Endothelial cell of umbilical vein (primary cell): ENCODE results near the gene KCNA5. TPM values are rescaled to one million over a fixed set of nuclear protein-coding genes. Genes with fewer than 3 reads are reported as not detected.

Experiments used
- BruUV-seq: library from RNA; stranded (reverse); fragments of 400-500 nt; replicated peaks from 2 replicates; lab custom pipeline; 2021; lab: Mats Ljungman, UMichigan
- CTCF ChIA-PET: fragments of 300-600, 350-600 bp; sonication (Branson Sonifier 250); formaldehyde crosslinking; loops from one replicate; lab custom pipeline; 2021; ENCODE audit warnings: antibody characterized with exemption, inconsistent platforms; lab: Charles Lee
- POLR2A ChIA-PET: fragments of 300-600, 350-600 bp; sonication (Branson Sonifier 250); formaldehyde crosslinking; loops from one replicate; lab custom pipeline; 2021; ENCODE audit warnings: antibody characterized with exemption, inconsistent platforms; lab: Charles Lee
- DNase-seq: peaks from one replicate; pipeline ENCODE4 v3.0.0-alpha.2; 2011; ENCODE audit warnings: low read depth, low spot score
- FAIRE-seq: peaks from 2 replicates; lab custom pipeline; 2011; peaks lifted over from hg19 to GRCh38; lab: Jason Lieb, UNC
- H2AFZ ChIP-seq: 2 replicates; pipeline ENCODE4 v1.6.0; 2012; ENCODE audit warnings: low read depth, low read length, control low read depth, inconsistent platforms
- H3K27ac ChIP-seq: 2 replicates; pipeline ENCODE4 v1.5.1; 2011; ENCODE audit warnings: low read depth, mild to moderate bottlenecking, control low read depth, low read length, moderate library complexity; ENCODE audit not compliant: insufficient read depth
- H3K27me3 ChIP-seq, 2 experiments: 2 replicates each; pipeline versions ENCODE4 v1.6.0 to v1.6.1; 2011; ENCODE audit warnings: low read length in 2 of 2, mixed read lengths in 1 of 2; ENCODE audit not compliant: control insufficient read depth in 2 of 2, insufficient read depth in 2 of 2
- H3K36me3 ChIP-seq, 2 experiments: 2 replicates in 1 of 2; 3 replicates in 1 of 2; pipeline ENCODE4 v1.5.1; 2011; ENCODE audit warnings: low read length in 2 of 2, mild to moderate bottlenecking in 1 of 2, moderate library complexity in 1 of 2; ENCODE audit not compliant: control insufficient read depth in 2 of 2, insufficient read depth in 2 of 2; ENCODE audit errors: extremely low read depth in 1 of 2
- H3K4me1 ChIP-seq: 3 replicates; pipeline ENCODE4 v1.5.1; 2011; ENCODE audit warnings: mild to moderate bottlenecking, low read length; ENCODE audit not compliant: control insufficient read depth, insufficient read depth; ENCODE audit errors: extremely low read depth
- H3K4me2 ChIP-seq: 2 replicates; pipeline ENCODE4 v1.6.1; 2011; ENCODE audit warnings: low read length, control low read depth, mixed read lengths; ENCODE audit not compliant: insufficient read depth
- H3K4me3 ChIP-seq, 3 experiments: fragments of 200-600 bp in 1 of 3; sonication (generic), shearing (Covaris generic) in 1 of 3; replicated peaks in 1 of 3; 2 replicates each; pipeline ENCODE4 v1.5.1; 2011 to 2016; ENCODE audit warnings: control low read depth in 3 of 3, low read length in 3 of 3, mild to moderate bottlenecking in 2 of 3, inconsistent platforms in 1 of 3, low read depth in 1 of 3, moderate library complexity in 1 of 3; ENCODE audit not compliant: insufficient read depth in 1 of 3
- H3K79me2 ChIP-seq: 2 replicates; pipeline ENCODE4 v1.6.0; 2012; ENCODE audit warnings: low read length, inconsistent platforms; ENCODE audit not compliant: control insufficient read depth, insufficient read depth
- H3K9ac ChIP-seq: replicated peaks from 2 replicates; pipeline ENCODE3; 2011; ENCODE audit warnings: low read length, control low read depth; ENCODE audit not compliant: insufficient read depth; ENCODE audit errors: extremely low read depth
- H3K9me1 ChIP-seq: replicated peaks from 3 replicates; pipeline ENCODE4 v1.6.0; 2011; ENCODE audit warnings: mild to moderate bottlenecking, low read length; ENCODE audit not compliant: control insufficient read depth, insufficient read depth; ENCODE audit errors: extremely low read depth
- H3K9me3 ChIP-seq: replicated peaks from 2 replicates; pipeline ENCODE4 v1.5.1; 2012; ENCODE audit warnings: low read length, inconsistent platforms; ENCODE audit not compliant: control insufficient read depth, insufficient read depth
- H4K20me1 ChIP-seq: replicated peaks from 2 replicates; pipeline ENCODE3; 2011; ENCODE audit warnings: mild to moderate bottlenecking, low read length; ENCODE audit not compliant: control insufficient read depth, insufficient read depth; ENCODE audit errors: extremely low read depth
- EZH2 ChIP-seq: IDR thresholded peaks from 2 replicates; pipeline ENCODE4 v1.6.1; 2012; ENCODE audit warnings: borderline replicate concordance, low read depth, mild to moderate bottlenecking, moderate library complexity, low read length, inconsistent platforms; ENCODE audit not compliant: severe bottlenecking
- FOS ChIP-seq: IDR thresholded peaks from 2 replicates; pipeline ENCODE4 v1.6.1; 2011; ENCODE audit warnings: mild to moderate bottlenecking, low read length, moderate library complexity, borderline replicate concordance; ENCODE audit not compliant: insufficient read depth
- GATA2 ChIP-seq: IDR thresholded peaks from 2 replicates; pipeline ENCODE4 v1.7.0; 2011; ENCODE audit warnings: low read depth, mild to moderate bottlenecking, moderate library complexity, mixed read lengths, low read length; ENCODE audit not compliant: insufficient read length, insufficient read depth
- JUN ChIP-seq: IDR thresholded peaks from 2 replicates; pipeline ENCODE4 v1.6.1; 2011; ENCODE audit warnings: borderline replicate concordance, low read depth; ENCODE audit not compliant: insufficient read length, insufficient read depth
- MYC ChIP-seq: IDR thresholded peaks from one replicate; pipeline ENCODE4 v1.6.1; 2011; ENCODE audit warnings: mild to moderate bottlenecking, low read depth, low read length
- POLR2A ChIP-seq: IDR thresholded peaks from 2 replicates; pipeline ENCODE4 v1.6.1; 2012; ENCODE audit warnings: low read depth, mild to moderate bottlenecking, control low read depth, low read length
- POLR2AphosphoS5 ChIP-seq: IDR thresholded peaks from 2 replicates; pipeline ENCODE4 v1.6.1; 2012; ENCODE audit warnings: low read depth, mild to moderate bottlenecking, control low read depth, low read length, moderate library complexity; ENCODE audit not compliant: insufficient read depth
- dilution Hi-C: fragments of 300-500 bp; cut with MboI; formaldehyde crosslinking; loops from one replicate; pipeline ENCODE4 v1.15.0; 2019; ENCODE audit warnings: low sequenced_read_pairs; ENCODE audit not compliant: extremely low pct_ligation_motif_present
- intact Hi-C: fragments of 100-400 bp; cut with micrococcal nuclease; formaldehyde crosslinking; loops from one replicate; pipeline ENCODE4 v1.10.0; 2022
- polyA plus RNA-seq, 4 experiments: library from polyadenylated mRNA; depleted of rRNA in 3 of 4; stranded (reverse) in 3 of 4; unstranded in 1 of 4; fragments of >200 nt; gene quantifications; 2 replicates each; pipeline versions ENCODE4 v1.2.1 to v1.2.3, GENCODE V29; 2011 to 2012; ENCODE audit warnings: missing spikeins in 1 of 4
- total RNA-seq: library from RNA; stranded (reverse); gene quantifications from 2 replicates; pipeline ENCODE4 v1.2.3, GENCODE V29; 2021
- TF ChIP-seq, protein P1 (sequence below): IDR thresholded peaks from 2 replicates; pipeline ENCODE4 v1.6.1; 2011; ENCODE audit not compliant: insufficient read depth, insufficient read length
- TF ChIP-seq, protein P2 (sequence below), 2 donors: IDR thresholded peaks; 1 replicate in 1 of 2; 2 replicates in 1 of 2; pipeline ENCODE4 v1.5.1; 2011; ENCODE audit warnings: low read length in 2 of 2, mild to moderate bottlenecking in 2 of 2, moderate library complexity in 2 of 2, control low read depth in 1 of 2, inconsistent platforms in 1 of 2, low read depth in 1 of 2; ENCODE audit not compliant: insufficient read depth in 1 of 2; ENCODE audit errors: extremely low read depth in 1 of 2

KCNA5 gene
- total and polyA plus RNA-seq, 2 donors (not counting 3 experiments of a cell fraction or from before 2014, with no cell fraction given) = not detected

DNA sequence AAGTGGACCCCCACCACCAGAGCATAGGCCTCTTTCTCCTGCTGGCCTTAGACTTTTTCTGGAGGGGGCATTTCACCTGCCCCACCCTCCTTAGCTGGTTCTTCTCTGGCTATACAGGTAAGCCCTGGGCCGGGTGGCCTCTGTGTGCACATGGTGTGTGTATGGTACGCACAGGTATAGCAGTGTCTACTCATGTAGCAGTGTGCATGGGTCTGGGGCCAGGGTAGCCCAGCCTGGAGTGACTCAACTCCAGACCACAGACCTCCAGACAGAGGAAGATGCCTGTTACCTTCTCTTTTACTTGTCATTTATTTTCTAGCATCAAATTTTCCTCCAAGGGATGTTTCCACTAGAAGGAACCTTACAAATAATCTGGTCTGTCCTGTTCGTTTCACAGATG lies 6.9 kb downstream of the KCNA5 start:
- DNase-seq (no peak), FAIRE-seq (no peak)
- H3K9ac ChIP-seq = no peak overlapping the region
- no peaks in the 10 kb centered on the region for H3K9me1 ChIP-seq
- no peak overlapping the region for H3K27ac ChIP-seq
- intact Hi-C loops (no loop called here), dilution Hi-C loops (no loop called here)
- H4K20me1 ChIP-seq = no peaks in the 10 kb centered on the region
- no peaks in the 10 kb centered on the region for H3K36me3 ChIP-seq
- ChIA-PET CTCF (no interaction called here), POLR2A (no interaction called here)
- no peaks in the 10 kb centered on the region for H3K79me2 ChIP-seq
- H3K4me2 ChIP-seq = no peak overlapping the region
- TF ChIP-seq MYC (no peak), GATA2 (no peak), EZH2 (no peak), JUN (no peak), POLR2A (no peak), POLR2AphosphoS5 (no peak), FOS (no peak)
- TF ChIP-seq, protein P1, sequence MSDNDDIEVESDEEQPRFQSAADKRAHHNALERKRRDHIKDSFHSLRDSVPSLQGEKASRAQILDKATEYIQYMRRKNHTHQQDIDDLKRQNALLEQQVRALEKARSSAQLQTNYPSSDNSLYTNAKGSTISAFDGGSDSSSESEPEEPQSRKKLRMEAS = no peak
- TF ChIP-seq, protein P2, sequence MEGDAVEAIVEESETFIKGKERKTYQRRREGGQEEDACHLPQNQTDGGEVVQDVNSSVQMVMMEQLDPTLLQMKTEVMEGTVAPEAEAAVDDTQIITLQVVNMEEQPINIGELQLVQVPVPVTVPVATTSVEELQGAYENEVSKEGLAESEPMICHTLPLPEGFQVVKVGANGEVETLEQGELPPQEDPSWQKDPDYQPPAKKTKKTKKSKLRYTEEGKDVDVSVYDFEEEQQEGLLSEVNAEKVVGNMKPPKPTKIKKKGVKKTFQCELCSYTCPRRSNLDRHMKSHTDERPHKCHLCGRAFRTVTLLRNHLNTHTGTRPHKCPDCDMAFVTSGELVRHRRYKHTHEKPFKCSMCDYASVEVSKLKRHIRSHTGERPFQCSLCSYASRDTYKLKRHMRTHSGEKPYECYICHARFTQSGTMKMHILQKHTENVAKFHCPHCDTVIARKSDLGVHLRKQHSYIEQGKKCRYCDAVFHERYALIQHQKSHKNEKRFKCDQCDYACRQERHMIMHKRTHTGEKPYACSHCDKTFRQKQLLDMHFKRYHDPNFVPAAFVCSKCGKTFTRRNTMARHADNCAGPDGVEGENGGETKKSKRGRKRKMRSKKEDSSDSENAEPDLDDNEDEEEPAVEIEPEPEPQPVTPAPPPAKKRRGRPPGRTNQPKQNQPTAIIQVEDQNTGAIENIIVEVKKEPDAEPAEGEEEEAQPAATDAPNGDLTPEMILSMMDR (IDR thresholded peaks at IDR 0.05; ENCODE audit: extremely low read depth in 1 of 2, insufficient read depth in 1 of 2, low read depth in 1 of 2, low read length in 2 of 2) = no peak
- BruUV-seq = no TSS peak
- no peaks in the 10 kb centered on the region for H3K9me3 ChIP-seq
- H3K4me1 ChIP-seq = no peaks in the 10 kb centered on the region
- no peak overlapping the region for H2AFZ ChIP-seq
- peaks cover 0 to 2% of the 10 kb centered on the region in 2 experiments for H3K27me3 ChIP-seq
- no peak overlapping the region for H3K4me3 ChIP-seq
